Aorta (tissue), 5 donors: ENCODE results near the gene DMAC2L. TPM values are rescaled to one million over a fixed set of nuclear protein-coding genes. Genes with fewer than 3 reads are reported as not detected.
"Not testable (repeated sequence)": the region's sequence is repeated elsewhere in the genome, so short reads cannot be mapped to it uniquely, and the experiment has no call there.

Experiments used
- ATAC-seq: fragments of 200-7000 bp; cut with Tn5 transposase; one replicate; pipeline ENCODE4 v1.9.1; 2022; ENCODE audit warnings: moderate library complexity; ENCODE audit not compliant: low FRiP score
- DNase-seq, 2 donors: peaks; one replicate each; pipeline ENCODE4 v3.0.0-alpha.2; 2020
- H3K27ac ChIP-seq, 2 donors: one replicate each; pipeline ENCODE4 v1.5.1; 2013; ENCODE audit warnings: low read length in 2 of 2, mild to moderate bottlenecking in 2 of 2, moderate library complexity in 2 of 2, control low read depth in 1 of 2, inconsistent platforms in 1 of 2, low read depth in 1 of 2
- H3K27me3 ChIP-seq, 2 donors: one replicate each; pipeline ENCODE4 v1.6.1; 2013; ENCODE audit warnings: control low read depth in 1 of 2, low read length in 1 of 2, mild to moderate bottlenecking in 1 of 2, moderate library complexity in 1 of 2; ENCODE audit not compliant: insufficient read depth in 2 of 2, control insufficient read depth in 1 of 2
- H3K36me3 ChIP-seq, 2 donors: one replicate each; pipeline ENCODE4 v1.6.1; 2013; ENCODE audit warnings: control low read depth in 1 of 2, low read length in 1 of 2, mild to moderate bottlenecking in 1 of 2; ENCODE audit not compliant: insufficient read depth in 2 of 2, control insufficient read depth in 1 of 2
- H3K4me1 ChIP-seq, 2 donors: one replicate each; pipeline ENCODE4 v1.6.1; 2013; ENCODE audit warnings: low read length in 2 of 2, control low read depth in 1 of 2, mild to moderate bottlenecking in 1 of 2, moderate library complexity in 1 of 2; ENCODE audit not compliant: insufficient read depth in 2 of 2, control insufficient read depth in 1 of 2
- H3K4me3 ChIP-seq, 2 donors: one replicate each; pipeline ENCODE4 v1.5.1; 2013; ENCODE audit warnings: low read length in 2 of 2, control low read depth in 1 of 2, mild to moderate bottlenecking in 1 of 2
- H3K9me3 ChIP-seq: one replicate; pipeline ENCODE4 v1.6.1; 2013; ENCODE audit warnings: mild to moderate bottlenecking, low read length; ENCODE audit not compliant: control insufficient read depth
- WGBS, 2 donors: extraction: QIAGEN DNeasy Blood & Tissue Kit; methylation state at CpG; one replicate each; pipeline ENCODE4 v1.1.7; 2013; 5-methylcytosine and 5-hydroxymethylcytosine counted together
- intact Hi-C, 2 donors: fragments of 100-400 bp; cut with DNase I; formaldehyde crosslinking; loops; one replicate each; pipeline versions ENCODE4 v1.14.2 to v1.15.0; 2022
- polyA plus RNA-seq, 2 donors: library from polyadenylated mRNA; stranded (reverse); fragments of 200-250 nt; gene quantifications; one replicate each; pipeline ENCODE4 v1.2.3, GENCODE V29; 2013
- total RNA-seq, 2 donors: library from RNA; stranded (reverse); fragmentation: NEBNext Ultra II Directional; extraction: Animal tissue kit (Norgen Biotek cat#: 25700); gene quantifications; one replicate each; pipeline ENCODE4 v1.2.1, GENCODE V29; 2021
- donor health status: healthy with polysubstance abuse.
- donor health status: Bipolar disorder and iron deficiency.
- donor health status: DM: no; HTN: no; CAD: no.
- donor health status: DM: no; HTN: no; CAD: no.
- donor health status: DM: yes; HTN: yes; CAD: no.

The DMAC2L gene
- total and polyA plus RNA-seq, 4 donors, result 6.8 to 15.8 (median 12.2) TPM

- 96 to 98% methylated on average over 2 of the region's 2 CpGs for WGBS, 2 donors
- H3K4me1 ChIP-seq, result peaks cover 0 to 2% of the 10 kb centered on the region in 2 donors
- intact Hi-C loops, result no loop called here
Observed at GRCh38 chr14:50299585-50299984, 12.5 kb upstream of the DMAC2L start.

GRCh38 chr14:50301914-50302313 is 10.2 kb upstream of the DMAC2L start:
- H3K9me3 ChIP-seq, result no peaks in the 10 kb centered on the region
- no peak overlapping the region for H3K27ac ChIP-seq
- peaks cover 0 to 3% of the 10 kb centered on the region in 2 donors for H3K36me3 ChIP-seq
- intact Hi-C loops, result no loop called here
- DNase-seq (no peak), ATAC-seq (no peak)
- no peak overlapping the region for H3K4me3 ChIP-seq
- H3K27me3 ChIP-seq, result no peaks in the 10 kb centered on the region
- peaks cover 0 to 2% of the 10 kb centered on the region in 2 donors for H3K4me1 ChIP-seq

More at GRCh38 chr14:50299585-50299984, 12.5 kb upstream of the DMAC2L start:
- no peaks in the 10 kb centered on the region for H3K27me3 ChIP-seq
- DNase-seq (no peak), ATAC-seq (no peak)
- peaks cover 0 to 3% of the 10 kb centered on the region in 2 donors for H3K36me3 ChIP-seq
- no peak overlapping the region for H3K27ac ChIP-seq
- H3K4me3 ChIP-seq, result no peak overlapping the region
- no peaks in the 10 kb centered on the region for H3K9me3 ChIP-seq

GRCh38 chr14:50303744-50304471 is 8.2 kb upstream of the DMAC2L start:
- no peak overlapping the region for H3K27ac ChIP-seq
- H3K27me3 ChIP-seq, result no peaks in the 10 kb centered on the region
- H3K9me3 ChIP-seq, result no peaks in the 10 kb centered on the region
- 96 to 97% methylated on average over 8 of the region's 8 CpGs for WGBS, 2 donors
- H3K4me1 ChIP-seq, result peaks cover 0 to 2% of the 10 kb centered on the region in 2 donors
- no peak overlapping the region for H3K4me3 ChIP-seq
- ATAC-seq, result no peak
- H3K36me3 ChIP-seq, result peaks cover 0 to 3% of the 10 kb centered on the region in 2 donors
- no peak for DNase-seq
- intact Hi-C loops, result no loop called here

- Histone ChIP-seq H3K4me3 (no peak overlapping the region), H3K9me3 (no peaks in the 10 kb centered on the region), H3K36me3 (no peaks in the 10 kb centered on the region), H3K4me1 (no peaks in the 10 kb centered on the region), H3K27me3 (no peaks in the 10 kb centered on the region), H3K27ac (no peak overlapping the region)
- intact Hi-C loops, result no loop called here
- ATAC-seq (no peak), DNase-seq (no peak)
- 88 to 93% methylated on average over 4 of the region's 4 CpGs for WGBS, 2 donors
Observed at GRCh38 chr14:50308363-50308915, 3.7 kb upstream of the DMAC2L start.

GRCh38 chr14:50310445-50310844 is 1.7 kb upstream of the DMAC2L start:
- Histone ChIP-seq H3K9me3 (no peaks in the 10 kb centered on the region), H3K36me3 (no peaks in the 10 kb centered on the region), H3K27me3 (no peaks in the 10 kb centered on the region), H3K27ac (no peak overlapping the region), H3K4me3 (no peak overlapping the region), H3K4me1 (no peaks in the 10 kb centered on the region)
- ATAC-seq (no peak), DNase-seq (no peak)
- WGBS, 2 donors, result 95% methylated on average over 4 of the region's 4 CpGs
- intact Hi-C loops, result loop anchor here in 1 of 2 donors (5.0 kb wide), 1 partner anchor 78 kb away; the partner anchor contains the start of gene SOS2

GRCh38 chr14:50311337-50311971 is 670 bp upstream of the DMAC2L start:
- Histone ChIP-seq H3K27me3 (no peaks in the 10 kb centered on the region), H3K9me3 (no peaks in the 10 kb centered on the region), H3K36me3 (no peaks in the 10 kb centered on the region), H3K27ac (peak overlapping the region in 1 of 2 donors; percentile 26), H3K4me3 (peak overlapping the region; percentile 49 to 76), H3K4me1 (no peaks in the 10 kb centered on the region)
- intact Hi-C loops, result loop anchor here in 1 of 2 donors (5.0 kb wide), 1 partner anchor 79 kb away; the partner anchor contains the start of gene SOS2
- DNase-seq (no peak), ATAC-seq (no peak)
- 2 to 4% methylated on average over 18 of the region's 18 CpGs for WGBS, 2 donors

- no peaks in the 10 kb centered on the region for H3K9me3 ChIP-seq
- intact Hi-C loops, result loop anchor here in 1 of 2 donors (5.0 kb wide), 1 partner anchor 80 kb away; the partner anchor contains the start of gene SOS2
- no peaks in the 10 kb centered on the region for H3K27me3 ChIP-seq
- DNase-seq (no peak), ATAC-seq (no peak)
- H3K27ac ChIP-seq, result peak overlapping the region in 1 of 2 donors; percentile 53
- peak overlapping the region; percentile 54 to 76 for H3K4me3 ChIP-seq
- 3 to 4% methylated on average over 13 to 18 of the region's 18 CpGs for WGBS, 2 donors
- H3K36me3 ChIP-seq, result no peaks in the 10 kb centered on the region
- no peaks in the 10 kb centered on the region for H3K4me1 ChIP-seq
Observed at GRCh38 chr14:50312734-50313054, 570 bp downstream of the DMAC2L start.

- H3K4me1 ChIP-seq, H3K9me3 ChIP-seq, H3K27me3 ChIP-seq, ATAC-seq, H3K36me3 ChIP-seq, H3K4me3 ChIP-seq, H3K27ac ChIP-seq, DNase-seq: not testable (repeated sequence)
- intact Hi-C loops, result loop anchor here in 1 of 2 donors (5.0 kb wide), 1 partner anchor 82 kb away; the partner anchor contains the start of gene SOS2
- 90 to 97% methylated on average over 3 of the region's 3 CpGs for WGBS, 2 donors
Observed at GRCh38 chr14:50314098-50314497, 2.0 kb downstream of the DMAC2L start.
